ENCODE measurements around the gene PREP. TPM values are rescaled to one million over a fixed set of nuclear protein-coding genes. Genes with fewer than 3 reads are reported as not detected.

Gene PREP
- polyA plus RNA-seq, 1 experiment = 16.4 TPM

- POLR2A ChIA-PET = no interaction called here
- TF ChIP-seq CTCF (IDR thresholded peaks at IDR 0.05; ENCODE audit: low read depth, low read length) = no peak
- Histone ChIP-seq H3K9me3 (ENCODE audit: control insufficient read depth, insufficient read depth, low read length) (no peaks in the 10 kb centered on the region), H3K27ac (ENCODE audit: low read depth, low read length) (no peak overlapping the region), H3K27me3 (ENCODE audit: control insufficient read depth, insufficient read depth, low read length) (no peaks in the 10 kb centered on the region), H3K4me3 (ENCODE audit: low read depth, low read length) (no peak overlapping the region)
- no peak for DNase-seq (ENCODE audit: low read depth, low spot score)
- CTCF ChIA-PET = interaction anchor here (0.6 to 2.0 kb wide), 3 partner anchors 46 to 269 kb away, joined by 4 to 13 read pairs (median 5); partner anchors contain the start of gene PREP
These were observed 45.7 kb downstream of the PREP start for GRCh38 chr6:105357165-105357564.

GRCh38 chr6:105352037-105352617 lies 50.8 kb downstream of the PREP start:
- no peak for TF ChIP-seq CTCF (IDR thresholded peaks at IDR 0.05; ENCODE audit: low read depth, low read length)
- no peaks in the 10 kb centered on the region for H3K27me3 ChIP-seq (ENCODE audit: control insufficient read depth, insufficient read depth, low read length)
- H3K4me3 ChIP-seq (ENCODE audit: low read depth, low read length) = no peak overlapping the region
- no peak for DNase-seq (ENCODE audit: low read depth, low spot score)
- POLR2A ChIA-PET = no interaction called here
- no peaks in the 10 kb centered on the region for H3K9me3 ChIP-seq (ENCODE audit: control insufficient read depth, insufficient read depth, low read length)
- CTCF ChIA-PET = interaction anchor here (0.5 kb wide), 1 partner anchor 94 kb away, joined by 4 read pairs; no protein-coding TSS in a partner anchor
- H3K27ac ChIP-seq (ENCODE audit: low read depth, low read length) = no peak overlapping the region

- H3K4me3 ChIP-seq (ENCODE audit: low read depth, low read length) = no peak overlapping the region
- ChIA-PET POLR2A (no interaction called here), CTCF (no interaction called here)
- no peak overlapping the region for H3K27ac ChIP-seq (ENCODE audit: low read depth, low read length)
- no peaks in the 10 kb centered on the region for H3K27me3 ChIP-seq (ENCODE audit: control insufficient read depth, insufficient read depth, low read length)
- no peaks in the 10 kb centered on the region for H3K9me3 ChIP-seq (ENCODE audit: control insufficient read depth, insufficient read depth, low read length)
- TF ChIP-seq CTCF (IDR thresholded peaks at IDR 0.05; ENCODE audit: low read depth, low read length) = no peak
- no peak for DNase-seq (ENCODE audit: low read depth, low spot score)
These were observed 54.0 kb downstream of the PREP start for GRCh38 chr6:105348897-105349296.

- no peak overlapping the region for H3K27ac ChIP-seq (ENCODE audit: low read depth, low read length)
- H3K27me3 ChIP-seq (ENCODE audit: control insufficient read depth, insufficient read depth, low read length) = no peaks in the 10 kb centered on the region
- CTCF ChIA-PET = interaction anchor here (3.0 kb wide), 1 partner anchor 258 kb away, joined by 24 read pairs; no protein-coding TSS in a partner anchor
- H3K4me3 ChIP-seq (ENCODE audit: low read depth, low read length) = no peak overlapping the region
- no peaks in the 10 kb centered on the region for H3K9me3 ChIP-seq (ENCODE audit: control insufficient read depth, insufficient read depth, low read length)
- POLR2A ChIA-PET = interaction anchor here (0.6 kb wide), 1 partner anchor 253 kb away, joined by 3 read pairs; no protein-coding TSS in a partner anchor
- DNase-seq (ENCODE audit: low read depth, low spot score) = peak; percentile 79
- TF ChIP-seq CTCF (IDR thresholded peaks at IDR 0.05; ENCODE audit: low read depth, low read length) = no peak
These were observed 56.8 kb downstream of the PREP start for GRCh38 chr6:105346052-105346451.

- DNase-seq (ENCODE audit: low read depth, low spot score) = no peak
- no peak for TF ChIP-seq CTCF (IDR thresholded peaks at IDR 0.05; ENCODE audit: low read depth, low read length)
- Histone ChIP-seq H3K27ac (ENCODE audit: low read depth, low read length) (no peak overlapping the region), H3K9me3 (ENCODE audit: control insufficient read depth, insufficient read depth, low read length) (no peaks in the 10 kb centered on the region), H3K27me3 (ENCODE audit: control insufficient read depth, insufficient read depth, low read length) (no peaks in the 10 kb centered on the region), H3K4me3 (ENCODE audit: low read depth, low read length) (no peak overlapping the region)
- ChIA-PET CTCF (interaction anchor here (3.0 kb wide), 1 partner anchor 258 kb away, joined by 24 read pairs; no protein-coding TSS in a partner anchor), POLR2A (interaction anchor here (0.6 kb wide), 1 partner anchor 253 kb away, joined by 3 read pairs; no protein-coding TSS in a partner anchor)
These were observed 57.4 kb downstream of the PREP start for GRCh38 chr6:105345506-105345905.
